Caco-2 (cell line): ENCODE measurements around the gene DCK. TPM values are rescaled to one million over a fixed set of nuclear protein-coding genes. Genes with fewer than 3 reads are reported as not detected.
"Not testable (repeated sequence)": the region's sequence is repeated elsewhere in the genome, so short reads cannot be mapped to it uniquely, and the experiment has no call there.

Experiments used
- BruUV-seq: library from RNA; stranded (reverse); fragments of 400-500 nt; replicated peaks from 2 replicates; lab custom pipeline; 2021; lab: Mats Ljungman, UMichigan
- CTCF ChIA-PET: fragments of 300-600 bp; sonication (Branson Sonifier 250); formaldehyde crosslinking; loops from one replicate; lab custom pipeline; 2022; ENCODE audit warnings: antibody characterized with exemption; lab: Charles Lee
- POLR2A ChIA-PET: fragments of 300-600 bp; sonication (Branson Sonifier 250); formaldehyde crosslinking; loops from one replicate; lab custom pipeline; 2022; ENCODE audit warnings: antibody characterized with exemption; lab: Charles Lee
- DNase-seq, 2 experiments: peaks; one replicate each; pipeline versions ENCODE4 v3.0.0 to v3.0.0-alpha.2; 2020 to 2022
- H3K27me3 ChIP-seq: replicated peaks from 2 replicates; pipeline ENCODE4 v1.6.0; 2011; ENCODE audit warnings: low read length; ENCODE audit not compliant: control insufficient read depth, insufficient read depth
- H3K36me3 ChIP-seq: 2 replicates; pipeline ENCODE4 v1.5.1; 2011; ENCODE audit warnings: low read length; ENCODE audit not compliant: control insufficient read depth, insufficient read depth
- H3K4me1 ChIP-seq: fragments of 250-450 bp; sonication (Bioruptor Pico); 2 replicates; pipeline ENCODE4 v1.5.1; 2020; ENCODE audit warnings: mild to moderate bottlenecking
- H3K4me3 ChIP-seq: 2 replicates; pipeline ENCODE4 v1.5.1; 2011; ENCODE audit warnings: low read depth, mild to moderate bottlenecking, control low read depth, low read length
- H3K9me3 ChIP-seq: fragments of 250-450 bp; sonication (Bioruptor Pico); 2 replicates; pipeline ENCODE4 v1.5.1; 2020; ENCODE audit warnings: mild to moderate bottlenecking, moderate library complexity
- H3K27ac Mint-ChIP-seq: one replicate; pipeline ENCODE4 v1.8.0; 2022; ENCODE audit warnings: mixed read lengths; ENCODE audit not compliant: unreplicated experiment
- H3K27me3 Mint-ChIP-seq: one replicate; pipeline ENCODE4 v1.8.0; 2022; ENCODE audit warnings: mixed read lengths; ENCODE audit not compliant: insufficient read depth, unreplicated experiment
- H3K36me3 Mint-ChIP-seq: one replicate; pipeline ENCODE4 v1.8.0; 2022; ENCODE audit warnings: mild to moderate bottlenecking, mixed read lengths; ENCODE audit not compliant: insufficient read depth, unreplicated experiment
- H3K4me1 Mint-ChIP-seq: one replicate; pipeline ENCODE4 v1.8.0; 2022; ENCODE audit warnings: low read depth, mixed read lengths; ENCODE audit not compliant: unreplicated experiment
- H3K4me3 Mint-ChIP-seq: one replicate; pipeline ENCODE4 v1.8.0; 2022; ENCODE audit warnings: mild to moderate bottlenecking, moderate library complexity, mixed read lengths; ENCODE audit not compliant: unreplicated experiment
- H3K9me3 Mint-ChIP-seq: one replicate; pipeline ENCODE4 v1.8.0; 2022; ENCODE audit warnings: mixed read lengths; ENCODE audit not compliant: unreplicated experiment
- intact Hi-C: fragments of 100-400 bp; cut with micrococcal nuclease; formaldehyde crosslinking; loops from one replicate; pipeline ENCODE4 v1.10.0; 2022; ENCODE audit not compliant: unreplicated experiment
- total RNA-seq: library from RNA; stranded (reverse); gene quantifications from 2 replicates; pipeline ENCODE4 v1.2.3, GENCODE V29; 2022
- TF ChIP-seq, protein P1 (sequence below), 2 experiments: fragments of 200-600 bp in 1 of 2; IDR thresholded peaks; 1 replicate in 1 of 2; 2 replicates in 1 of 2; pipeline versions ENCODE4 v1.5.1 to v1.8.0; 2011 to 2022; ENCODE audit warnings: antibody characterized with exemption in 1 of 2, control low read depth in 1 of 2, inconsistent platforms in 1 of 2, low read depth in 1 of 2, low read length in 1 of 2, mild to moderate bottlenecking in 1 of 2, moderate library complexity in 1 of 2; ENCODE audit not compliant: insufficient read depth in 1 of 2, severe bottlenecking in 1 of 2, unreplicated experiment in 1 of 2

DCK gene
- total RNA-seq, 1 experiment from 2014 or later, result 19.6 TPM

- Mint-ChIP-seq H3K4me1 (peaks cover 9% of the 10 kb centered on the region), H3K27me3 (no peaks in the 10 kb centered on the region), H3K4me3 (no peak overlapping the region), H3K36me3 (peaks cover 45% of the 10 kb centered on the region), H3K27ac (peak overlapping the region; percentile 30), H3K9me3 (no peaks in the 10 kb centered on the region)
- H3K9me3 ChIP-seq, result no peaks in the 10 kb centered on the region
- ChIA-PET CTCF (interaction anchor here (0.8 kb wide), 1 partner anchor 12 kb away, joined by 7 read pairs; no protein-coding TSS in a partner anchor), POLR2A (no interaction called here)
- TF ChIP-seq, protein P1, sequence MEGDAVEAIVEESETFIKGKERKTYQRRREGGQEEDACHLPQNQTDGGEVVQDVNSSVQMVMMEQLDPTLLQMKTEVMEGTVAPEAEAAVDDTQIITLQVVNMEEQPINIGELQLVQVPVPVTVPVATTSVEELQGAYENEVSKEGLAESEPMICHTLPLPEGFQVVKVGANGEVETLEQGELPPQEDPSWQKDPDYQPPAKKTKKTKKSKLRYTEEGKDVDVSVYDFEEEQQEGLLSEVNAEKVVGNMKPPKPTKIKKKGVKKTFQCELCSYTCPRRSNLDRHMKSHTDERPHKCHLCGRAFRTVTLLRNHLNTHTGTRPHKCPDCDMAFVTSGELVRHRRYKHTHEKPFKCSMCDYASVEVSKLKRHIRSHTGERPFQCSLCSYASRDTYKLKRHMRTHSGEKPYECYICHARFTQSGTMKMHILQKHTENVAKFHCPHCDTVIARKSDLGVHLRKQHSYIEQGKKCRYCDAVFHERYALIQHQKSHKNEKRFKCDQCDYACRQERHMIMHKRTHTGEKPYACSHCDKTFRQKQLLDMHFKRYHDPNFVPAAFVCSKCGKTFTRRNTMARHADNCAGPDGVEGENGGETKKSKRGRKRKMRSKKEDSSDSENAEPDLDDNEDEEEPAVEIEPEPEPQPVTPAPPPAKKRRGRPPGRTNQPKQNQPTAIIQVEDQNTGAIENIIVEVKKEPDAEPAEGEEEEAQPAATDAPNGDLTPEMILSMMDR (IDR thresholded peaks at IDR 0.05; ENCODE audit: insufficient read depth in 1 of 2, low read depth in 1 of 2, low read length in 1 of 2, severe bottlenecking in 1 of 2, unreplicated experiment in 1 of 2), result no peak
- no peak for DNase-seq
- BruUV-seq, result no TSS peak
- no peak overlapping the region for H3K4me3 ChIP-seq
- intact Hi-C loops, result loop anchor here (10.0 kb wide), 1 partner anchor 393 kb away; no protein-coding TSS in a partner anchor
- peaks cover 3% of the 10 kb centered on the region for H3K4me1 ChIP-seq
- H3K27me3 ChIP-seq, result no peaks in the 10 kb centered on the region
- H3K36me3 ChIP-seq, result no peaks in the 10 kb centered on the region; the same call in 1 of the 2 replicates
These were observed 4.1 kb downstream of the DCK start for GRCh38 chr4:70997546-70997945.

GRCh38 chr4:70999639-71000038 lies 6.2 kb downstream of the DCK start:
- not testable (repeated sequence) for DNase-seq, H3K4me1 ChIP-seq, H3K4me3 ChIP-seq, H3K9me3 Mint-ChIP-seq, H3K4me3 Mint-ChIP-seq, H3K36me3 ChIP-seq, H3K27me3 Mint-ChIP-seq, H3K27me3 ChIP-seq, H3K27ac Mint-ChIP-seq, BruUV-seq, H3K9me3 ChIP-seq
- Mint-ChIP-seq H3K36me3 (peaks cover 36% of the 10 kb centered on the region), H3K4me1 (peaks cover 17% of the 10 kb centered on the region)
- intact Hi-C loops, result loop anchor here (10.0 kb wide), 1 partner anchor 395 kb away; no protein-coding TSS in a partner anchor
- POLR2A ChIA-PET, result interaction anchor here (0.5 kb wide), 1 partner anchor 184 kb away, joined by 3 read pairs; no protein-coding TSS in a partner anchor
- CTCF ChIA-PET, result interaction anchor here (0.8 kb wide), 1 partner anchor 10 kb away, joined by 4 read pairs; no protein-coding TSS in a partner anchor

DNA sequence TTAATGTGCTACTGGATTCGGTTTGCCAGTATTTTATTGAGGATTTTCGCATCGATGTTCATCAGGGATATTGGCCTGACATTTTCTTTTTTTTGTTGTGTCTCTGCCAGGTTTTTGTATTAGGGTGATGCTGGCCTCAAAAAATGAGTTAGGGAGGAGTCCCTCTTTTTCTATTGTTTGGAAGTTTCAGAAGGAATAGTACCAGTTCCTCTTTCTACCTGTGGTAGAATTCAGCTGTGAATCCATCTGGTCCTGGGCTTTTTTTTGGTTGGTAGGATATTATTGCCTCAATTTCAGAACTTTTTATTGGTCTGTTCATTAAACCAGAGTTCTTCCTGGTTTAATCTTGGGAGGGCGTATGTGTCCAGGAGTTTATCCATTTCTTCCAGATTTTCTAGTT lies 7.9 kb downstream of the DCK start:
- H3K27me3 Mint-ChIP-seq, H3K4me3 Mint-ChIP-seq, H3K9me3 Mint-ChIP-seq, intact Hi-C loops, BruUV-seq, H3K27me3 ChIP-seq, H3K4me1 ChIP-seq, H3K4me3 ChIP-seq, CTCF ChIA-PET, POLR2A ChIA-PET, H3K36me3 ChIP-seq, H3K9me3 ChIP-seq, H3K27ac Mint-ChIP-seq, DNase-seq: not testable (repeated sequence)
- H3K4me1 Mint-ChIP-seq, result peaks cover 17% of the 10 kb centered on the region
- H3K36me3 Mint-ChIP-seq, result peaks cover 36% of the 10 kb centered on the region

DNA sequence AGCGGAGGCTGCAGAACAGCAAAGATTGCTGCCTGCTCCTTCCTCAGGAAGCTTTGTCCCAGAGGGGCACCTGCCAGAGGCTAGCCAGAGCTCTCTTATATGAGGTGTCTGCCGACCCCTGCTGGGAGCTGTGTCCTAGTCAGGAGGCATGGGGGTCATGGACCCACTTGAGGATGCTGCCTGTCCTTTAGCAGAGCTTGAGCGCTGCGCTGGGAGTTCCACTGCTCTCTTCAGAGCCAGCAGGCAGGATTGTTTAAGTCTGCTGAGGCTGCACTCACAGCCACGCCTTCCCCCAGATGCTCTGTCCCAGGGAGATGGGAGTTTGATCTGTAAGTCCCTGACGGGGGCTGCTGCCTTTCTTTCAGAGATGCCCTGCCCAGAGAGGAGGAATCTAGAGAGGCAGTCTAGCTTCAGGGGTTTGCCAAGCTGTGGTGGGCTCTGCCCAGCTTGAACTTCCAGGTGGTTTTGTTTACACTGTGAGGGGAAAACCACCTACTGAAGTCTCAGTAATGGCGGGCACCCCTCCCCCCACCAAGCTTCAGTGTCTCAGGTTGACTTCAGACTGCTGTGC lies 10.9 kb downstream of the DCK start:
- no peaks in the 10 kb centered on the region for H3K27me3 ChIP-seq
- ChIA-PET CTCF (no interaction called here), POLR2A (no interaction called here)
- H3K4me3 Mint-ChIP-seq, result no peak overlapping the region
- no peaks in the 10 kb centered on the region for H3K9me3 Mint-ChIP-seq
- H3K36me3 ChIP-seq, result no peaks in the 10 kb centered on the region
- intact Hi-C loops, result no loop called here
- 0 out of 2 replicates have a peak, but pooled peaks cover 6% of the 10 kb centered on the region for H3K4me1 ChIP-seq
- peak in 1 of 2 experiments; percentile 4 for DNase-seq
- TF ChIP-seq, protein P1 (IDR thresholded peaks at IDR 0.05; ENCODE audit: insufficient read depth in 1 of 2, low read depth in 1 of 2, low read length in 1 of 2, severe bottlenecking in 1 of 2, unreplicated experiment in 1 of 2), result peak in 1 of 2 experiments; percentile 5
- BruUV-seq, result no TSS peak
- no peak overlapping the region for H3K27ac Mint-ChIP-seq
- H3K9me3 ChIP-seq, result no peaks in the 10 kb centered on the region
- peaks cover 25% of the 10 kb centered on the region for H3K36me3 Mint-ChIP-seq
- peaks cover 8% of the 10 kb centered on the region for H3K4me1 Mint-ChIP-seq
- H3K27me3 Mint-ChIP-seq, result no peaks in the 10 kb centered on the region
- no peak overlapping the region for H3K4me3 ChIP-seq

DNA sequence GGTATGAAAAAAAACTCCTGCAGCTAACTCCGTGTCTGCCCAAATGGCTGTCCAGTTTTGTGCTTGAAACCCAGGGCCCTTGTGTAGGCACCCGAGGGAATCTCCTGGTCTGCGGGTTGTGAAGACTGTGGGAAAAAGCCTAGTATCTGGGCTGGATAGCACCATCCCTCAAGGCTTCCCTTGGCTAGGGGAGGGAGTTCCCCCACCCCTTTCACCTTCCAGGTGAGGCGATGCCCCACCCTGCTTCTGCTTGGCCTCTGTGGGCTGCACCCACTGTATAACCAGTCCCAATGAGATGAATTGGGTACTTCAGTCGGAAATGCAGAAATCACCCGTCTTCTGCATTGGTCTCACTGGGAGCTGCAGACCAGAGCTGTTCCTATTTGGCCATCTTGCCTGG lies 11.6 kb downstream of the DCK start:
- H3K4me1 Mint-ChIP-seq, H3K36me3 ChIP-seq, H3K4me1 ChIP-seq, H3K9me3 Mint-ChIP-seq, H3K4me3 ChIP-seq, BruUV-seq, DNase-seq, H3K27me3 ChIP-seq, H3K9me3 ChIP-seq, H3K4me3 Mint-ChIP-seq, H3K27ac Mint-ChIP-seq, POLR2A ChIA-PET, H3K27me3 Mint-ChIP-seq, CTCF ChIA-PET: not testable (repeated sequence)
- intact Hi-C loops, result loop anchor here (5.0 kb wide), 1 partner anchor 103 kb away; the partner anchor contains the start of gene MOB1B
- peaks cover 18% of the 10 kb centered on the region for H3K36me3 Mint-ChIP-seq
